GM19452 (cell line): ENCODE measurements around the gene RIPOR1.

Source experiments
- ATAC-seq: cut with Tn5 transposase; IDR thresholded peaks from one replicate; pipeline ENCODE4 v1.9.1; 2021; ENCODE audit not compliant: unreplicated experiment

Gene RIPOR1

DNA sequence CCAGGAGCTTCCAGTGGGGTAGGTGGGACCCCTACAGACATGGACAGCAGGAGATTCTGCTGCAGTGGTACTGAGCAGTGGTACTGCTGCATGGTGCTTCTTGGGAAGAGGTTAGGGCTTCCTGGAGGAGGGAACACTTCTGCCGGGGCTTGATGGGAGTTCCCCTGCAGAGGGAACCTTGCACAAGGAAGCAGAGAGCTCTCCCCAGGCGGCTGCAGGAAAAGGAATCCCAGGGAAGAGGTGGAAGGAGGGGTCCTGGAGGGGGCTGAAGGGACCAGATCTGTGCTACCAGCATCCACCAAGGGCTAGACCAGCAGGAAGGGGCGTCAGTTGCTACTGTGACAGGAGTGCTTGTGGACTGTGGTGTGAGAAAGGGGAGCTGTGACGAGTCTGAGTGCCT is 10.6 kb downstream of the RIPOR1 start:
- no peak for ATAC-seq

DNA sequence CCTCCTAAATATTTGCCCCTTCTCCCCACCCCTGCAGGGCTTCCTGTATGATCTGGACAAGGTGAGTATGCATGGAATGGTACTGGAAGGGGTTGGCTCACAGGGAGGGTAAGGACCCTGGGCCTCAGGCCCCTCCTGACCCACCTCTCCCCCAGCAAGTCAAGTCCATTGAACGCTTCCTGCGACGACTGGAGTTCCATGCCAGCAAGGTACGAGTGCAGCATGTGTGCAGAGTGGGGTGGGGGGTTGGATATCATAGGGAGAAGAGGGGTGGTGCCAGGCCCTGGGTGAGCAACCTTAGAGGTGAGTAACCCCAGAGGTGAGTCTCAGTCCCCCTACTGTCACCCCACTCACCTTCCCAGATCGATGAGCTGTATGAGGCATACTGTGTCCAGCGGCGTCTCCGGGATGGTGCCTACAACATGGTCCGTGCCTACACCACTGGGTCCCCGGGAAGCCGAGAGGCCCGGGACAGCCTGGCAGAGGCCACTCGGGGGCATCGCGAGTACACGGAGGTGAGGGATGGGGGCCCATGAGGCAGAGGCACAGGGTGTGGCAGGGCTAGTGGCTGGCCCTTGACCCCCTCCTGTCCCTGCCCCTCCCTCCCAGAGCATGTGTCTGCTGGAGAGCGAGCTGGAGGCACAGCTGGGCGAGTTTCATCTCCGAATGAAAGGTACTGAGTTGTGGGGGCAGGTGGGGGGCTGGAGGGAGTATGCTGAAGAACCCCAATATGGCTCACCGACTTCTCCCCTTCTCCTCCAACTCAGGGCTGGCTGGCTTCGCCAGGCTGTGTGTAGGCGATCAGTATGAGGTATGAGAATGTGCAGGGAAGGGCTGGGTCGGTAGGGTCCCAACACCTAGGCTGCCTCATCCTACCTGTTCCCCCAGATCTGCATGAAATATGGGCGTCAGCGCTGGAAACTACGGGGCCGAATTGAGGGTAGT is 11.3 kb downstream of the RIPOR1 start:
- no peak for ATAC-seq

DNA sequence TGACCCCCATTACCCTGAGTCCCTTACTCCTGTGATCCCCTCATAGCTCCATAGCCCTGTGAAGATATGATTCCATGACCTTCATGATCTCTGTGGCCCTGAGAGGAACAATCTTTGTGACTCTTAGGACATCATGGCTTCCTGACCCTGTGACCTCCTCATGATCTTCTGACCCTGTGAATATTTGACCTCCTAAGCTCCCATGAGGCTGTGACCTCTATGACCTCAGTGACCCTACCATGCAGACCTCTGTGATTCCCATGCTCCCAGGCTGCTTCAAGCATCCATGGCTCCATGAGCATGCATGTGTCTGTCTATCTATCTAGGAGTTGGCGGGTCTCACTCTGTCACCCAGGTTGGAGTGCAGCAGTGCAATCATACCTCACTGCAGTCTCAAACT is 12.1 kb downstream of the RIPOR1 start:
- ATAC-seq, result no peak

DNA sequence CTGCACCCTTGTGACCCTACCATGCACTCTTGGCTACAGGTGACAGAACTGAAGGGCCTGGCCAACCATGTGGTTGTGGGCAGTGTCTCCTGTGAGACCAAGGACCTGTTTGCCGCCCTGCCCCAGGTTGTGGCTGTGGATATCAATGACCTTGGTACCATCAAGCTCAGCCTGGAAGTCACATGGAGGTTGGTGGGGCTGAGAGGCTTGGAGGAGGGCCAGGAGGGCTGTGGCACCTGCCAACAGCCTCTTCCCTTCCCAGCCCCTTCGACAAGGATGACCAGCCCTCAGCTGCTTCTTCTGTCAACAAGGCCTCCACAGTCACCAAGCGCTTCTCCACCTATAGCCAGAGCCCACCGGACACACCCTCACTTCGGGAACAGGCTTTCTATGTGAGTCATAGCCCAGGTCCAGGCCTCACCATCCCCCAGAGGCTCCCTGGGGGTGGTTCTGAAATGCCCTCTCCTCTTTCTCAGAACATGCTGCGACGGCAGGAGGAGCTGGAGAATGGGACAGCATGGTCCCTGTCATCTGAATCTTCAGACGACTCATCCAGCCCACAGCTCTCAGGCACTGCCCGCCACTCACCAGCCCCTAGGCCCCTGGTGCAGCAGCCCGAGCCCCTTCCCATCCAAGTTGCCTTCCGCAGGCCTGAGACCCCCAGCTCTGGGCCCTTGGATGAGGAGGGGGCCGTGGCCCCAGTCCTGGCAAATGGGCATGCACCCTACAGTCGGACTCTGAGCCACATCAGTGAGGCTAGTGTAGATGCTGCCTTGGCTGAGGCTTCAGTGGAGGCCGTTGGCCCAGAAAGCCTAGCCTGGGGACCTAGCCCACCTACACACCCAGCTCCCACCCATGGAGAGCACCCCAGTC is 13.0 kb downstream of the RIPOR1 start:
- no peak for ATAC-seq

DNA sequence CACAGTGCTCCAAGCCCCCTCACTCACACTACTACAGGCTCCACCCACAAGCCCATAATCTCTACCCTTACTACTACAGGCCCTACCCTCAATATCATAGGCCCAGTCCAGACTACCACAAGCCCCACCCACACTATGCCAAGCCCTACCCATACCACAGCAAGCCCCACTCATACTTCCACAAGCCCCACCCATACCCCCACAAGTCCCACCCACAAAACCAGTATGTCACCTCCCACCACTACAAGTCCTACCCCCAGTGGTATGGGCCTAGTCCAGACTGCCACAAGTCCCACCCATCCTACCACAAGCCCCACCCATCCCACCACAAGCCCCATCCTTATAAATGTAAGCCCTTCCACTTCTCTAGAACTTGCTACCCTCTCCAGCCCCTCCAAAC is 13.8 kb downstream of the RIPOR1 start:
- ATAC-seq, result no peak

DNA sequence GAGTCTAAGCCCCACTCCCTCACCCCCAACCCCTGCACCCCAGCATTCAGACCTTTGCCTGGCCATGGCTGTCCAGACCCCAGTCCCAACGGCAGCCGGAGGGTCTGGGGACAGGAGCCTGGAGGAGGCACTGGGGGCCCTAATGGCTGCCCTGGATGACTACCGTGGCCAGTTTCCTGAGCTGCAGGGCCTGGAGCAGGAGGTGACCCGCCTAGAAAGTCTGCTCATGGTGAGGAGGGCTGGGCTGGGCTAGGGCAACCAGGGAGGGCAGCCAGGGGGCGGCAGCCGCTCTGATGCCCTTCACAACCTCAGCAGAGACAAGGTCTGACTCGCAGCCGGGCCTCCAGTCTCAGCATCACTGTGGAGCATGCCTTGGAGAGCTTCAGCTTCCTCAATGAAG is 14.4 kb downstream of the RIPOR1 start:
- no peak for ATAC-seq

DNA sequence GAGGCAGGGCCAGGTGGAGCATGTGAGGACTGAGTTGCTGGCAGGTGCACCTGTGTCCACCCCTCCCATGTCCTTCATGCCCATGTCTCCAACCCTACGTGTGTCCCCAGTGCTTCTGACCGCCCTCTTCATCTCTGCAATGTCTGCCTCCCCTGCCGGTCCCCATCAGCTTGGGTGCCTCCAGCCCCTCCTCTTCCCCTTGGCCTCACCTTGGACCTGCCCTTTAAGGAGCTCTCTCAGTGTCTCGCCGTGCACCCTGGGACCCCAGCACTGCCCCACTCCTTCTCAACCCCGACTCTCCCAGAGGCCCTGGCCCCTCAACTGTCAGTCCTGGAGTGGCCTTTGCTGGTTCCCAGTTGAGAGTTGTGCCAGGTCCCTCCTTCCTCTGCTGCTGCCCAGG is 15.0 kb downstream of the RIPOR1 start:
- ATAC-seq, result no peak

DNA sequence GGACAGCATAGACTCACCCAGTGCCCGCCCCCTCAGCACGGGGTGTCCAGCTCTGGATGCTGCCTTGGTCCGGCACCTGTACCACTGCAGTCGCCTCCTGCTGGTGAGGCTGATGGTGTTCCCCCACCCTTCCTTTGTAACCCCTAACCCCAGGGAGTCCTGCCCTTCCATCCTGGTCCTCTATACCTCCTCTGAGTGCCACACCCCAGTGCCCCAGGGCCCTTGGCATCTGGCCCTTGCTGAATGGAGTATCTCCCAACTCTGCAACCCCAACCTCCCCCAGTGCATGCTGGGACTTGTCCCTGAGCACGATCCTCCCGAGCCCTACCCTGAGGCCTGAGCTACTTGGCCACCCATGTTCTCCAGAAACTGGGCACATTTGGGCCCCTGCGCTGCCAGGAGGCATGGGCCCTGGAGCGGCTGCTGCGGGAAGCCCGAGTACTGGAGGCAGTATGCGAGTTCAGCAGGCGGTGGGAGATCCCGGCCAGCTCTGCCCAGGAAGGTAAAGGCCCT is 15.8 kb downstream of the RIPOR1 start:
- ATAC-seq, result no peak

DNA sequence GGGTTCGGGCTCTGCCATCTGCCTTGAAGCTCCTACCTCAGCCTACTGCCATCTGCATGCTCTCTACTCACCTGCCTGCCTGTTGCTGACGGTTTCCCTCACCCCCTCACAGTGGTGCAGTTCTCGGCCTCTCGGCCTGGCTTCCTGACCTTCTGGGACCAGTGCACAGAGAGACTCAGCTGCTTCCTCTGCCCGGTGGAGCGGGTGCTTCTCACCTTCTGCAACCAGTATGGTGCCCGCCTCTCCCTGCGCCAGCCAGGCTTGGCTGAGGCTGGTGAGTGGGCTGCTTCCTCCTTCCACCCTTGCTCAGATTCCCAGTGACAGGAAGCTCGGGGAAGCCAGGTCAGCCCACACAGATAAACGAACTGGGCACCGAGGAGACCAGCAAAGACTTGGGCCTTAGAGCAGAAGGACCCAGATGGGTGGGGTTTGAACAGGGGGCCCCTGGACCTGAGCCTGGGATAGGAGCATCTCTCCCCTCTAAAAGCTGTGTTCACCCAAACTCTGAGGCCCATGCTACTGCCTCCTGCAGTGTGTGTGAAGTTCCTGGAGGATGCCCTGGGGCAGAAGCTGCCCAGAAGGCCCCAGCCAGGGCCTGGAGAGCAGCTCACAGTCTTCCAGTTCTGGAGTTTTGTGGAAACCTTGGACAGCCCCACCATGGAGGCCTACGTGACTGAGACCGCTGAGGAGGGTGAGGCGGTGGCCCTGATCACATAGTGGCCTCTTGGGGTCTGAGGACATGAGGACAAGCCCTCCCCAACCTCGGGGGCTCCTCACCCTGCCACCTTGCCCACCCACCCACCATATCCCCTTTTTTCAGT is 16.4 kb downstream of the RIPOR1 start:
- no peak for ATAC-seq

DNA sequence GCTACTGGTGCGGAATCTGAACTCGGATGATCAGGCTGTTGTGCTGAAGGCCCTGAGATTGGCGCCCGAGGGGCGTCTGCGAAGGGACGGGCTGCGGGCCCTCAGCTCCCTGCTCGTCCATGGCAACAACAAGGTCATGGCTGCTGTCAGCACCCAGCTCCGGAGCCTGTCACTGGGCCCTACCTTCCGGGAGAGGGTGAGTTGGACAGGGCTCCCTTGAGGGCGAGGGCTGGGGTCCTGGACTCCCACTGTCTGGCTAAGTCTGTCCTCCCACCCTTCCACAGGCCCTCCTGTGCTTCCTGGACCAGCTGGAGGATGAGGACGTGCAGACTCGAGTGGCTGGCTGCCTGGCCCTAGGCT is 17.0 kb downstream of the RIPOR1 start:
- ATAC-seq, result no peak

DNA sequence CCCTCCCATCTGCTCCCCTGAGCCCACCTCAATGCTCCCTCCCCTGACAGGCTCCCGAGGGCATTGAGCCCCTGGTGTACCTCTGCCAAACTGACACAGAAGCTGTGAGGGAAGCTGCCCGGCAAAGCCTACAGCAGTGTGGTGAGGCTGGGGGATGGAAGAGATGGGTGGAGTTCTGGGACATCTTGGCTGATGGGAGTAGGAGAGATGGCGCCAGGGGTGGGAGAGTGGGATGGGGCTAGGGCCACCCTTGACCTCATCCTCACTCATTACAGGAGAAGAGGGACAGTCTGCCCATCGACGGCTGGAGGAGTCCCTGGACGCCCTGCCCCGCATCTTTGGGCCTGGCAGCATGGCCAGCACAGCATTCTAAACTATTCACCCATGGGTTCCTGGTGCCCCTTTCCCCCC is 17.5 kb downstream of the RIPOR1 start:
- ATAC-seq, result no peak

DNA sequence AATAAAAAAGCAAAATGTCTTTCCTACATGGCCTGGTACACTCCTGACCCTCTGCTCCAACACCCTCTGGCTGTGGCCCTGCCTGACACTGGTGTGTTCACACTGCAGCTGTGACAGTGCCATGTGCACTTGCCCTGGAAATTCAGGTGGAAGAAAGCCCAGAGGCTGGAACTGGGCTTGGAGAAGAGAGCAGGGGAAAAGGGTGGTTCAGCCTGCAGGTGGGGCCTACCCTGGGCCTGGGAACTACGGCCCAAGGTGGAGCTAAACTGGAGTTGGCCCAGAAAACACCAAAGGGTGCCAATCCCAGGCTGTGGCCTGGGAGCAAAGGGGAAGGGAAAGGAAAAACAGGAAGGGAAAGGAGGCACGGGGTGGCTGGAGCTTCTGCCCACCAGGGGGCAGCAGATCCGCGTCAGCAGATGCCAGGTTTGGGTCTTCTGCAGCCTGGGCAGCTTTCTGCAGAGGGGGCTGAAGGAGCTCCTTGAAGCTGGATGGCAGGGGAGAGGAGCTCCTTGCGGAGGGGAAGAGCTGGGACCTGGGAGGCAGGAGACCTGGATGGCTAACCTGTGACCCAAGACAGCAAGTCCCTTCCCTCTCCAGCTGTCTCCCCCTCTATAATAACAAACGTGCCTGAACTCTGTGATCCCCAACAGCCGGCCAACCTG is 18.3 kb downstream of the RIPOR1 start:
- ATAC-seq, result no peak

DNA sequence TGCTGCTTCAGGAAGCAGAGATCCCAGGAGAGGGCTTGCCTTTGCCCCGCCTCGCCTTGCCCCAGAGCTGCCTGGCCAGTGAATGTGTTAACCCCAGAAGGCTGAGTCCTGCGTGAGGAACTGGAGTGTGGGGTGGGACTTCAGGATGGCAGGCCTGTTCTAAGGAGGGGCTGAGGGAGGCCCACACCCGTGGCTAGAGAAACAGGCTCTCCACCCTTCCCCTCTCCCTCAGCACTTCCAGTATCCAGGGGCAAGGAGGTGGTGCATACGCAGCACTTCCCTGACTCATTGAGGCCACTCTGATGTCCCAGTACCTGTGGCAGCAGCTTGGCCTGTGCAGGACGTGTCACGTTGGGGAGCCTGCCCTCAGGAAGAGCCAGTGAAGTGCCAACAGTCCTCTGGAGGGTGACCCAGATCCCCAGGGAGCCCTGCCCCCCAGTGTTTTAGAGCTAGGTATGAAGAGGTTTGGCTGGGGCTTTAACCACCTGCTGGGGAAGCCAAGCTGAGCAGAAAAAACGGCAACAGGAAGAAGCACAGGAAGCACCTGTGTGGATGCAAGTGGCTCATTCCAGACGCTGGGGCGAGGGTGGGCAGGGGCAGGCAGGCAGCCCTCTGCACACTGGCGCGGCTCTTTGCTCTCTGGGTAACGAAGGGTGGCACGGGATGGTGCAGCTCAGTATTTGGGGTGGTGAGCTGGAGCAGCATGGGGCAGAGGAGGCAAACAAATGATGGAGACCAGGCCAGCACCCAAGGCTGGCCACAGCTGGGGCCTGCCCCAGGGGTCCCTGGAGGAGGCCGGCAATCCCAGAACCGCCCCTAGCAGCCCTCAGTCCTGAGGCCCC is 19.0 kb downstream of the RIPOR1 start:
- no peak for ATAC-seq

DNA sequence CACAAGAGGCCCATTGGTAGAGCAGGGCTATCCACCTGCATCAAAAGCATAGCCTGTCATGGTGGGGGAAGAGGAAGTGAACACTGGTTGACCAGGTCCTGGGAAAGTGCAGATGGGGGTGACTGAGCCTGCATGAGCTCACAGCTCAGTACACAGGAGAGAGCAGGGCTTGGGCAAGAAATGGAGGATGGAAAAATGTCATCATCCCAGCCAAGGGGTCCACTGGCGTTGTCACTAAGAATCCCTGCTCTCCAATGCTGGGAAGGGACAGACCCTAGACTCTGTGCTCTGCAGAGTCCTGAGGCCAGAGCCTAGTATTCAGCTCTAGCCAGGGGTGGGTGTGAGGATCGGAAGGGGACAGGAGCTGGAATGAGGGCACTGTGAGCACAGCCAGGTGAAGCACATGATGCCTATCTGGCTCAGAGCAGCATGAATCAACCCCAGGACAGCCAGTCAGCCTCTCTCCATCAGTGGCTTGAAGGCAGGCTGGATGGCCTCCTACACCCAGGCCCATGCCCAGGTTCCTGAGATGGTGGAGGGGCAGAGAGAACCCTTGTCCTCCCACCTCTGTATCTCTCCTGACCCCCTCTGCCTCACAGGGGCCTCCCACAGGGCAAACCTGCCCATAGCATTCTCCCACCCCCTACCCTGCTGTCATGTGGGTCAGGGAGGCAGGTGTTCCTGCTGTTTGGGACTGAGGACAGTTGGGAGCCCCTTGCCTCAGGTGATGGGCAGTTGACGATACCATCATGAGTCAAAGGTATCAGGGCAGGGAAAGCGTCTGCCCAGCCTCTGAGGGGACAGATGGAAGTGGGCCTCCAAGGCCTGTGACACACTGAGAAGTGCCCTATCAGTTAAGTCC is 19.9 kb downstream of the RIPOR1 start:
- ATAC-seq, result no peak

DNA sequence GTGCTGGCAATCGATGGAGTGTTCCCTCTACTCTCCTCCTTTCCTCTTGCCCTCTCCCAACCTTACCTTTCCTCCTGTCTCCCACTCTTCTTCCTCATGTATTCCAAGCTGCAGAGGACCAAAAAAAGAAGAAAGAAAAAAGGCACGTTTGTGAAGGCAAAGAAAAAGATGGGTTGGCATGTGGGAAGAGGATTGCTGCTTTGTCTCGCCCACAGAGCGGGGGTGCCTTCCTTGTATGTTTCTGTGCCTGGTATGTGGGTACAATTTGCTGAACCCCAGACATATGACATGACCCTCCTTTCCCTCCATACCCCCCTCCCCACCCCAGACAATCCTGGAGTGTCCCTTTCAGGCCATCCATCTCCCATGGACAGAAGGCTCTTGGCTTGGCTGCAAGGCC is 20.6 kb downstream of the RIPOR1 start:
- ATAC-seq, result no peak

DNA sequence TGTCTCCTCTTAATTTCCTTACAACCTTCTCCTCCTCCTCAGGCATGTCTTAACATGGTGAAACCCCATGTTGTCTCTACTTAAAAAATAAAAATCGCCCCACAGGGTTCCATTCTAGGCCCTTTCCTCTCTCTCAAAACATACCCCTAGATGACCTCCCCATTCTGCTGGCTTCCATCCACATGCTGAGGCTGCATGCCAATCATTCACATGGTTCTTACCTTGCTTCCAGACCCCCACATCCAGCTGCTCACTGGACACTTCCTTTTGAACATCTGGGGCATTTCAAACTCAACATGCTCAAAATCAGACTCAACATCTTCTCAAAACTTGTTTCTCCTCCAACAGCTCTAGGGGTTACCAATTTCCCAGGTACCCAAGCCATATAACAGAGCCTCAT is 21.3 kb downstream of the RIPOR1 start:
- no peak for ATAC-seq

DNA sequence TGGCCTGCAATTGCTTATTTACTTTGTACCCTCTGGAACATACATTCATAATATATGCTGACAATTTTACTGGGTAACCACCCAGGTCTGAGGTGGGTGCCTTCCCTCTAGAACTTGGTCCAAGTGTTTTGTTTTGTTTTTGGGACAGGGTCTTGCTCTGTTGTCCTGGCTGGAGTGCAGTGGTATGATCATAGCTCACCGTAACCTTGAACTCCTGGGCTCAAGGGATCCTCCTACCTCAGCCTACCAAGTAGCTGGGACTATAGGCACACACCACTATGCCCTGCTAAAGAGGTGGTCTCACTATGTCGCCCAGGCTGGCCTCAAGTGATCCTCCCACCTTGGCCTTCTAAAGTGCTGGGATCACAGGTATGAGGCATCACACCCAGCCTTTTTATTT is 22.5 kb downstream of the RIPOR1 start:
- no peak for ATAC-seq

DNA sequence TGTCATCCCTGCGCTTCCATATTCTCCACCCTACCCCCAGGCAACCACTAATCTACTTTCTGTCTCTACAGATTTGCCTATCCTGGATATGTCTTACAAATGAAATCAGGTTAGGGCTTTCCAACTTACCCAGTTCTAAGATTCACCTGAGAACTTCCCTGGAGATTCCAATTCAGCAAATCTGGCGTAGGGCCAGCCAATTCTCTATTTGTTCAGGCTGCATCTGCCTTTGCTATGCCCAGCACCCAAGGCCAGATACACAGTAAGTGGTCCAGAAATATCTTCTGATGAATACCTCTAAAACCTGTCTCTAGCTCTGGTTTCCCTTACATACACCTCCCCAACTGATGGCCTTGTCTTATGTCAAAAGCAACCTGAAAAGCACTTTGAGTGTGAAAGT is 23.3 kb downstream of the RIPOR1 start:
- ATAC-seq, result no peak

DNA sequence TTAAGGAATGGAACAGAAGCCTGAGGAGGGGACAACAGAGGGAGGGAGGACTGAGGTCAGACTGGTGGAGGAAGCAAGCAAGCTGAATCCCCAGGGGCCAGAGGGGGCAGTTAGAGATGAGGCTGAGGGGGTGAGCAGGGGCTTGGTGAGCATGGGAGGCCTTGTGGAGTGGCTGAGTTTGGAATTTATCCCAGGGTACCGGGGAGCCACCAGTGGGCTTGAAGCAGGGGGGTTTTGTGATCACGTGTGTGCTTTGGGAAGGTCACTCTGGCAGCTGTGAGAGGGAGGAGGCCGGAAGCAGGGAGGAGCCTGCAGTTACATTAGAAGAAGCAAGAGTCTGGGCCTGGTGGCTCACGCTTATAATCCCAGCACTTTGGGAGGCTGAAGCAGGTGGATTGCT is 23.8 kb downstream of the RIPOR1 start:
- no peak for ATAC-seq
